Cerebellar cortex (tissue), 1 donor: ENCODE results near the gene CHCHD2.
"Not testable (repeated sequence)": the region's sequence is repeated elsewhere in the genome, so short reads cannot be mapped to it uniquely, and the experiment has no call there.

Source experiments
- DNase-seq: peaks from one replicate; pipeline ENCODE4 v3.0.0-alpha.2; 2015; ENCODE audit warnings: low spot score

Gene CHCHD2

GRCh38 chr7:56083150-56083785 is 23.0 kb downstream of the CHCHD2 start:
- peak; percentile 80 for DNase-seq

- no peak for DNase-seq
Measured at GRCh38 chr7:56081626-56082340, 24.5 kb downstream of the CHCHD2 start.

- DNase-seq = not testable (repeated sequence)
Measured at GRCh38 chr7:56080726-56081435, 25.4 kb downstream of the CHCHD2 start.

DNA sequence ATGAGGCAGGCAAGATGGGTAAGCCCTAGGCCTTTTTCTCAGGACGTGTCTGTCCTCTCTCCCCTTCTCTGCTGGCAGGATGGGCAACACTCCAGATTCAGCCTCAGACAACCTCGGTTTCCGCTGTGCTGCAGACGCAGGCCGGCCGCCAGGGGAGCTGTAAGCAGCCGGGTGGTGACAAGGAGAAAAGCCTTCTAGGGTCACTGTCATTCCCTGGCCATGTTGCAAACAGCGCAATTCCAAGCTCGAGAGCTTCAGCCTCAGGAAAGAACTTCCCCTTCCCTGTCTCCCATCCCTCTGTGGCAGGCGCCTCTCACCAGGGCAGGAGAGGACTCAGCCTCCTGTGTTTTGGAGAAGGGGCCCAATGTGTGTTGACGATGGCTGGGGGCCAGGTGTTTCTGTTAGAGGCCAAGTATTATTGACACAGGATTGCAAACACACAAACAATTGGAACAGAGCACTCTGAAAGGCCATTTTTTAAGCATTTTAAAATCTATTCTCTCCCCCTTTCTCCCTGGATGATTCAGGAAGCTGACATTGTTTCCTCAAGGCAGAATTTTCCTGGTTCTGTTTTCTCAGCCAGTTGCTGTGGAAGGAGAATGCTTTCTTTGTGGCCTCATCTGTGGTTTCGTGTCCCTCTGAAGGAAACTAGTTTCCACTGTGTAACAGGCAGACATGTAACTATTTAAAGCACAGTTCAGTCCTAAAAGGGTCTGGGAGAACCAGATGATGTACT is 26.7 kb downstream of the CHCHD2 start:
- DNase-seq = peak; percentile 89

DNA sequence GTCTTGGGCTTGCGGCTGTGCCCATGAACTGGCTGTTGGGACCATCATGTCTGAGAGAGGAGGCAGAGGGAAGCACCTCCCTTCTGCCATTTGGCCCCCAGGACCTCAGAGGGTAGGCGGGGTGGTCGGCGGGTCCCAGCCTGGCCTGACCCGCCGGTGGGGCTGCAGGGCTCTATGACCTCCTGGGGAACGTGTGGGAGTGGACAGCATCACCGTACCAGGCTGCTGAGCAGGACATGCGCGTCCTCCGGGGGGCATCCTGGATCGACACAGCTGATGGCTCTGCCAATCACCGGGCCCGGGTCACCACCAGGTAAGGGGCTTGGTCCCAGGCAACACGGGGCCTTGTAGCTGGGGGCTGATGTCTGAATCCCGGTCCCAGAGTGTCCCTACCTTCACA is 28.1 kb downstream of the CHCHD2 start:
- DNase-seq = no peak

GRCh38 chr7:56077681-56078080 is 28.6 kb downstream of the CHCHD2 start:
- DNase-seq = no peak

DNA sequence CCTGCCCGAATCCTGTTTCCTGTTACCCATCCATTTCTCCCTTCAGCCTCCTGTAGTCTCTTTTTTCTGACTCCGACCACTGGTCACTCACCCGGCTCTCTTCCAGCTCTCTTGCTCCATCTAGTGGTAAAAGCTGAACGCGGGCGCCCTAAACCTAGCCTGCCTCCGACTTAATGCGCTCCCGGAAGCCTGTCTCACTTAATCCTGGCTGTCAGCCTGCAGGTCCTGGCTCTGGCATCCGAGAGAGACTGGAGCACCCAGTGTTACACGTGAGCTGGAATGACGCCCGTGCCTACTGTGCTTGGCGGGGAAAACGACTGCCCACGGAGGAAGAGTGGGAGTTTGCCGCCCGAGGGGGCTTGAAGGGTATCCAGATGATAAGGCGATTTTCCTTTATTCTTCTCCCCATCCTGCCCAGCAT is 31.9 kb downstream of the CHCHD2 start:
- peak; percentile 84 for DNase-seq

- DNase-seq = not testable (repeated sequence)
Measured at GRCh38 chr7:56066376-56066775, 39.9 kb downstream of the CHCHD2 start.

GRCh38 chr7:56063882-56064625 is 42.2 kb downstream of the CHCHD2 start, which contains the start of gene SUMF2:
Gene SUMF2 (plus strand): TSS chr7:56064286. CDS start chr7:56064312, 26 bp downstream.
- DNase-seq = peak; percentile 91

DNA sequence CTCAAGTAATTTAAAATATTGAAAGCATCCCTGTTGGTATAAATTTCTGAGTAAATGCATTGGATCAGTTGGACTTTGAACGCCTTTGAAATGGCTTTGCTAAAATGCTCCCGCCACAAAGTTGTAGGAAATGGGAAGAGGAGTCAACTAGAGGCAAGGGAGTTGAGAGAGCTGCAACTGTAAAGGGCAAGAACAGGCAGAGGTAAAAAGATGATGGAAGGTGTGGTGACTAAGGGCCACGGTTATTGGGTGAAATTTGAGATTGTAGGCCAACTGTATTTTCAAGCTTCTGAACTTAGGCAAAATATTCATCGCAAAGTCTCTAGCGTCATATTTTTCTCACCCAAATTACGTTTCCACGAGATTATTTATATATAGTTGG is 42.8 kb downstream of the CHCHD2 start:
- peak; percentile 61 for DNase-seq

DNA sequence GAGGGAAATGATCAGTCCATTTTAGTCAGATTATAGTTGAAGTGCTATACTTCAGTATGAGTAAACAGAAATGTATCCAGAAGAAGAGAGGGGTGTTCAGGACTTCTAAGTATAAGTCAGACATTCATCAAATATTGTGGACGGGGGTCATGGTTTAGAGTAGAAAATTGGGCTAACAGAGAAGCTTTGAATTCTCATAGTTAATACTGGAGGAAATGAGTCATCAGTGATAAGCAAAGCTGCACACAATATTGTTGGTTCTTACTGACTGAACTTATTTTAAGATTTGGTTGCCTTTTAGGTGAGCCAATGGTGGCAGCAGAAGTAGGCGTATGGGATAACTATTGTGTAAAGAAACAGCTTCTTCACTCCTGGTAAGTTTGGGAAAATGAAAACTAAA is 43.9 kb downstream of the CHCHD2 start:
- no peak for DNase-seq

DNA sequence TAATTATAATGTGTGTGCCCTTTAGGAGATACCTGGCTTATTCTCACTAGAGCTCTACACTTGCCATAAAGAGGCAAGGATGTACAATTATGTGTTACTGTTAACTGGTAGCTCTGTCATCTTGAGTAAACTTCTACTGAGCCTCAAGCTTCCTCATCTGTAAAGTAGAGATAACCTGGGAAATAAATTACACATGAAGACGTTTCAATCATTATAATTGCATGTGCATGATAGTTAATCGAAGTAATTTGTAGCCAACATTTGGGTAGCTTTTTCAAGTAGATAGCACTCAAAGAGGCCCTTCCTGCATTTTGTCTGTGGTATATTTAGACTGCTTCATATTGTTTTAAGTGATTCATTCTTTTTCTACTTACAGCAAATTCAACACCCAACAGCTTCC is 52.3 kb downstream of the CHCHD2 start:
- no peak for DNase-seq

DNA sequence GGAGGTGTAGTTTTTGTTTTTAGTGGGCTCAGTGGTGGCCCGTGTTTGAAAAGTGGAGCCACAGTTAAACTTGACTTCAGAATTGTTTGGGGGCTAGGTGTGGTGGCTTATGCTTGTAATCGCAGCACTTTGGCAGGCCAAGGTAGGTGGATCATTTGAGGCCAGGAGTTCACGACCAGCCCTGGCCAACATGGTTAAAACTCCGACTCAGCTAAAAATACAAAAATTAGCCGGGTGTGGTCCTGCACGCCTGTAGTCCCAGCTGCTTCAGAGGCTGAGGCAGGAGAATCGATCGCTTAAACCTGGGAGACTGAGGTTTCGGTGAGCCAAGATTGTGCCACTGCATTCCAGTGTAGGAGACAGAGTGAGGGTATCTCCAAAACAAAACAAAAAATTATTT is 52.9 kb downstream of the CHCHD2 start:
- DNase-seq = no peak
